Spinal cord (tissue), 10 donors: ENCODE measurements around the gene MMP17. TPM values are rescaled to one million over a fixed set of nuclear protein-coding genes. Genes with fewer than 3 reads are reported as not detected.

ENCODE experiments used
- DNase-seq, 6 donors: peaks; one replicate each; pipeline versions ENCODE4 v3.0.0 to v3.0.0-alpha.2; 2013 to 2015; ENCODE audit warnings: low spot score in 6 of 6, low read depth in 4 of 6
- H3K27ac ChIP-seq: one replicate; pipeline ENCODE4 v1.5.1; 2013; ENCODE audit warnings: low read depth, low read length, control low read depth
- H3K27me3 ChIP-seq: one replicate; pipeline ENCODE4 v1.6.1; 2013; ENCODE audit warnings: low read length; ENCODE audit not compliant: control insufficient read depth, insufficient read depth
- H3K36me3 ChIP-seq: one replicate; pipeline ENCODE4 v1.6.1; 2013; ENCODE audit warnings: low read length; ENCODE audit not compliant: control insufficient read depth, insufficient read depth
- H3K4me1 ChIP-seq: one replicate; pipeline ENCODE4 v1.6.1; 2013; ENCODE audit warnings: low read length; ENCODE audit not compliant: control insufficient read depth, insufficient read depth
- H3K4me3 ChIP-seq: one replicate; pipeline ENCODE4 v1.5.1; 2013; ENCODE audit warnings: low read depth, low read length, control low read depth
- H3K9me3 ChIP-seq: one replicate; pipeline ENCODE4 v1.6.1; 2013; ENCODE audit warnings: low read length; ENCODE audit not compliant: control insufficient read depth, insufficient read depth
- WGBS: methylation state at CpG from one replicate; pipeline ENCODE4 v1.1.5; 2013; ENCODE audit warnings: missing lambda C conversion rate; ENCODE audit not compliant: insufficient coverage; 5-methylcytosine and 5-hydroxymethylcytosine counted together
- long read RNA-seq, 4 donors: transcript quantifications; one replicate each; lab custom pipeline, GENCODE V29; 2026
- polyA plus RNA-seq, 2 donors: library from polyadenylated mRNA; unstranded; fragments of 120-200 nt; gene quantifications; one replicate each; pipeline ENCODE4 v1.2.1, GENCODE V29; 2013; ENCODE audit not compliant: insufficient read length in 2 of 2
- total RNA-seq, 2 donors: library from RNA; depleted of rRNA in 1 of 2; stranded (reverse); fragments of 120-200 nt in 1 of 2; fragments of >200 nt in 1 of 2; gene quantifications; one replicate each; pipeline versions ENCODE4 v1.2.3 to v1.2.4, GENCODE V29; 2013 to 2014
- donor health status: healthy.

Gene MMP17
- total RNA-seq (10 to 100 TPM; 16.5 to 22.8 TPM), polyA plus RNA-seq (10 to 100 TPM; 61.3 to 98.3 TPM)
- long read RNA-seq, donor 1, transcript MMP17-201 (10 exons, 2,411 nt), result major isoform, 11 of 36 reads
- long read RNA-seq, donor 1, partial matches to known transcripts, result 17 of 36 reads
- long read RNA-seq, donor 1, other reads (novel, unspliced or antisense), result 5 of 36 reads
- long read RNA-seq, donor 2, transcript MMP17-201 (10 exons, 2,411 nt), result major isoform, 5 of 10 reads
- long read RNA-seq, donor 2, partial matches to known transcripts, result 0 of 10 reads
- long read RNA-seq, donor 2, other reads (novel, unspliced or antisense), result 0 of 10 reads
- long read RNA-seq, donor 3, partial matches to known transcripts, result 0 of 6 reads
- long read RNA-seq, donor 3, other reads (novel, unspliced or antisense), result 0 of 6 reads
- long read RNA-seq, donor 4, partial matches to known transcripts, result 0 of 1 reads
- long read RNA-seq, donor 4, other reads (novel, unspliced or antisense), result 0 of 1 reads

DNA sequence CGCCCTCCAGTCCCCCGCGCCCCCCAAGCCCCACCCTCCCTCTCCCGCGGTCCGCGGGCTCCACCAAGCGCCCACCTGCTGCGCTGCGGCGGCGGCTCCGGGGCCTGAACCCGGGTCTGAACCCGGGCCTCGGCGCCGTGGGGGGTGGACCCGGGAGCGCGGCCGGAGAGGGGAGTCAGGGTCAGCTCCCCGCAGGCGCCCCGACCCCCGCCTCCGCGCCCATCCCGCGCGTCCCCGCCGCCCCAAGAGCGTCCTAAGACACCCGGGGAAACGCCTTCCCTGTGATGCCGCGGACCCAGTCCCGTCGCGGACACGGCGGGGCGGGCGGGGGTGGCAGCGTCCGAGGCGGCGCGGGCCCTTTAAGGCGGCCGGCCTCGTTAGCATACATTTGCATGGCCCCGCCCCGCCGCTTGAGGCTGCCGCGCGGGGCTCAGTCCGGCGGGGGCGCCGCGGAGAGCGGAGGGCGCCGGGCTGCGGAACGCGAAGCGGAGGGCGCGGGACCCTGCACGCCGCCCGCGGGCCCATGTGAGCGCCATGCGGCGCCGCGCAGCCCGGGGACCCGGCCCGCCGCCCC is at the start of gene MMP17:
Gene MMP17 (plus strand): TSS at position 433 of the 574 bp plus-strand sequence. CDS start 102 bp downstream, at position 535.
- peaks cover 6% of the 10 kb centered on the region for H3K36me3 ChIP-seq
- H3K27ac ChIP-seq, result peak within 1 kb of the TSS; percentile 67
- under 1% methylated on average over 83 of the region's 86 CpGs for WGBS
- no peaks in the 10 kb centered on the region for H3K9me3 ChIP-seq
- H3K4me1 ChIP-seq, result peaks cover 57% of the 10 kb centered on the region
- H3K27me3 ChIP-seq, result peaks cover 7% of the 10 kb centered on the region
- peak within 1 kb of the TSS; percentile 62 for H3K4me3 ChIP-seq
- DNase-seq, result peak in 3 of 6 donors; percentile 51 to 90 (median 89)

DNA sequence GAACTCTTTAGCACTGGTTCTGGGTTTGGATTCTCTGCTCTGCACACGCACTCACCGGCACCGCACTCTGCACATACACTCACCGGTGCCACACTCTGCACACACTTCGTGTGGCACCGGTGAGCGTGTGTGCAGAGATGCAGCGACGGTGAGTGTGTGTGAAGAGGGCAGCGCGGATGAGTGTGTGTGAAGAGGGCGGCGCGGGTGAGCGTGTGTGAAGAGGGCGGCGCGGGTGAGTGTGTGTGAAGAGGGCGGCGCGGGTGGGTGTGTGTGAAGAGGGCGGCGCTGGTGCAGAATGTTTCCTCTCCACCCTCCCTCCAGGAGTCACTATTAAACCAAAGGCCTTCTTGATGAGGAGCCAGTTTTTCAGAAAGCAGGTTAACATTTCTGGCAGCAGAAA is 49.2 kb upstream of the MMP17 start:
- H3K4me1 ChIP-seq, result peaks cover 8% of the 10 kb centered on the region
- 89% methylated on average over 15 of the region's 23 CpGs for WGBS
- DNase-seq, result no peak
- H3K27ac ChIP-seq, result no peak overlapping the region
- no peaks in the 10 kb centered on the region for H3K9me3 ChIP-seq
- peaks cover 28% of the 10 kb centered on the region for H3K36me3 ChIP-seq
- H3K27me3 ChIP-seq, result no peaks in the 10 kb centered on the region
- H3K4me3 ChIP-seq, result no peak overlapping the region

DNA sequence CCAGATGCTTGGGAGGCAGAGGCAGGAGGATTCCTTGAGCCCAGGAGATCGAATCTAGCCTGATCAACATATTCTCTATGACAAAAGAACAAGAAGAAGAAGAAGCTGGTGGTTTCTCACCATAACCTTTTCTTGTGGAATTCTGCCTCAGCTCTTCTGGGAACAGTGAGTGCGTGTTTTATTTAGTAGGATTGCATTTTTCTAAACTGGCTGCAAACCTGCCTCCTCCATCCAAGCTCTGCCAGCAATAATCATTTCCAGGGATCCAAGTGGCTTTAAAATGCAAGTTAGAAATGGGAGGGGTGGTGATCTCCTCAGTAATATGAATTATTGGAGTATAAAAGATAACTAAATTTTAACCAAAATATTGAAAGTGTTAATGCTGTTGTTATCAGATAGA is 46.1 kb upstream of the MMP17 start:
- no peak for DNase-seq
- Histone ChIP-seq H3K9me3 (no peaks in the 10 kb centered on the region), H3K27me3 (no peaks in the 10 kb centered on the region), H3K36me3 (peaks cover 45% of the 10 kb centered on the region), H3K4me1 (peaks cover 8% of the 10 kb centered on the region), H3K4me3 (no peak overlapping the region), H3K27ac (no peak overlapping the region)
- no CpG with 5 or more reads among the region's 2 CpGs for WGBS

DNA sequence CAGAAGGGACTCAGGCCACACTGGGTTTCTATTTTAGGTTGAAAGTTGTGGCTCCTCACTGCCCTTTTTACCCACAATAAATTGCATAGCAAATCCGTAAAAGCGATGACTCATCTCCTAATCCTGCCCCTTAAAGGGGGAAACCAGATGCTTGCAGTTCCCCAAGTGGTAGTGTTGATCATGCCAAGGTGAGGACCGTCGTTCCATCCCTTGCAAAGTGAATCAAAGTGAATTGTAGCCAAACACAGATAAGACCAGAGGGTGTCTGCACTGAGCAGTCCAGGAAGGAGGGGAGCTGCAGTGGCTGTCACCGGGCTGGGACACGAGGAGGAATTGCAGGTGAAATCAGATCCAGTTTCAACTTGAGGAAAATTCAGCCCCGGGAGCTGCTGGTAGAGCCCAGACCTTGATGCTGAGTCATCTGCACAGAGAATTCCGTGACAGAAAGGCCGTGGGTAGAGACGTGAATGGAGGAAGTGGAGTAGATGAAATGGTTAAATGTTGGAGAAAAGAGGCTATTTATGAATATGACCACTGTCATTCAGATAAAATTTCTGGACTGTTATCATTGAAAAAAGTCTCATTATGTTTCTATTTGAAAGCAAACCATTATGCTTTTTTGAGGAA is 44.2 kb upstream of the MMP17 start:
- peak overlapping the region; percentile 47 for H3K27ac ChIP-seq
- DNase-seq, result no peak
- WGBS, result 55% methylated on average over 8 of the region's 10 CpGs
- peaks cover 8% of the 10 kb centered on the region for H3K4me1 ChIP-seq
- no peaks in the 10 kb centered on the region for H3K27me3 ChIP-seq
- H3K9me3 ChIP-seq, result no peaks in the 10 kb centered on the region
- peaks cover 53% of the 10 kb centered on the region for H3K36me3 ChIP-seq
- no peak overlapping the region for H3K4me3 ChIP-seq

DNA sequence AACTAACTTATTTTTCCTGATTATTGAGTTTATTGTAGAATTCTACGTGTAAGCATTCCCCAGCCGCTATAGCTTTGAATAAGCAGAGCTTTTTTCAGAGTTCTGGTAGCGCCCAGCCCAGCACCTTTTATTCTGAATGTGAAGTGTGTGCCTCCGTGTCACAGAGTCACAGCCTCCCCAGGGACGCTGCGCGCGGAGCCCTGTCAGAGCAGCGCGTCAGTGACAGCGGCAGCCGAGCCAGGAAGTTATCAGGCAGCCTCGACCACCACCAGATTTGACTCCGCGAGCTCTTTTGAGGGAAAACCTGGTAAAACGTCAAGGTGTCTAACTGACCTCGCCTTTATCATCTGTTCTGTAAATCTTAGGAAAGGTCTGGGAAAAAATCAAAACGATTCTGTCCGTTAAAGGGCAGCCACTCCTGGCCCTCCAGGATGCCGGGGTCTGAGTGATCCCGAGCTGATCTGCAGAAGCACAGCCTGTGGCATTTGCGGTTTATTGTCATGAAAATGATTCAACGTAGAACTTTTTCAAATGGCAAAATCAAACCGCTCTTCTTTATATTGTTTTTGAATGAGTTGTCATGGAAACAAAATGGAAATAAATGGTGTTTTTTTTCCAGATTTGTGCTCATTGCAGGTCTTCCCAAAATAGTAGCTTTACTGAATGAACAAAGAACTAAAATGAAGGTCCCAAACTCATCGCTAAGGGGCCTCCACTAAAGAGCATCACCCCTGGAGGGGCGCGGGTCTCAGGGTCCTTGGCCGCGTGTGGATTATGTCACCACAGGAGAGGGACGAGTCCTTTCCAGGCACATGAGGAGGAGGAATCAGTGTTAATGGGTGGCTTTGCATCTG is 43.1 kb upstream of the MMP17 start:
- WGBS, result 65% methylated on average over 24 of the region's 30 CpGs
- no peak overlapping the region for H3K27ac ChIP-seq
- H3K9me3 ChIP-seq, result no peaks in the 10 kb centered on the region
- peaks cover 8% of the 10 kb centered on the region for H3K4me1 ChIP-seq
- no peaks in the 10 kb centered on the region for H3K27me3 ChIP-seq
- no peak overlapping the region for H3K4me3 ChIP-seq
- DNase-seq, result peak in 1 of 6 donors; percentile 28
- H3K36me3 ChIP-seq, result peaks cover 60% of the 10 kb centered on the region

DNA sequence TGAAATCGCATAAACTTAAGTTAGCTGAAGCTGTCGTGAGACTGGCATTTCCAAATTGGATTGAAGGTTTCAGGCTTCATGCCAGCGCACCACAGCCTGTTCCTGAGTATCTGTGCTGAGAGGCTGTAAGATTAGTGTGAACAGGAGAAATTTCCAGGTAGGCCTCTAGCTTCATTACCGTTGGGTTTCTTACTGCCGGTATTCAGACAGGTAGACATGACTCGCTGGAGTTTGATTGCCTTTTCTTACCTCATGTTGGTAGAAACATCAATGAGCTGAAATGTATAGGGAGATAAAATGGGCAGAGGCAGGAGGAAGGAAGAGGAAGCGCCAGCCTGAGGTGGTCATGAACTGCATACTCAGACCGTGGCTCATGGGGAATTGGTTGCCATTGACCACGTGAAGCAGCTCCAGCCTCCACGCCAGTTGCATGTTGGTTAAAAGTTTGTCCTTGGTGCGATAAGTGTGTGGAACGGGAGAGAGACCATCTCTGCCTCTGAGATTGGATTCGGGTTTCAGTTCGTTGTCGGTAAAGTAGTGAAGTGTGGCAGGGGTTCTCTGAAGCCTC is 42.3 kb upstream of the MMP17 start:
- Histone ChIP-seq H3K4me1 (peaks cover 8% of the 10 kb centered on the region), H3K36me3 (peaks cover 63% of the 10 kb centered on the region), H3K9me3 (no peaks in the 10 kb centered on the region), H3K27ac (no peak overlapping the region), H3K27me3 (no peaks in the 10 kb centered on the region), H3K4me3 (no peak overlapping the region)
- WGBS, result 94% methylated on average over 15 of the region's 15 CpGs
- DNase-seq, result peak in 1 of 6 donors; percentile 51

DNA sequence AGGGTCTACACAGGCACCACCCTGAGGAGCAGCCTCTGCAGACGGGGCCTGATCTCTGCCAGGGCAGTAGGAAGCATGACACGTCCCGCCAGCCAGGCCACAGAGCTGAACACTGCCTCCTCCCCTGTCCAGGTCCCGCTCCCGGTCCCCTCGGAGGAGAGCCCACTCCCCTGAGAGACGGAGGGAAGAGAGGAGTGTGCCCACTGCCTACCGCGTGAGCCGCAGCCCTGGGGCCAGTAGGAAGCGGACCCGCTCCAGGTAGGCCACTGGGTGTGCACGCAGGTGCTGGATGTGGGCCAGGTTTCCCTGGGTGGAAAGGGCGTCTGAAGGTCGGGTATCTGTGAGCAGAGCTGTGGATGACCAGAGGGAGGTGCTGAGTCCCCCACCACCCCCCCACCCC is 41.9 kb upstream of the MMP17 start:
- Histone ChIP-seq H3K4me1 (peaks cover 8% of the 10 kb centered on the region), H3K36me3 (peaks cover 67% of the 10 kb centered on the region), H3K9me3 (no peaks in the 10 kb centered on the region), H3K4me3 (no peak overlapping the region), H3K27me3 (no peaks in the 10 kb centered on the region), H3K27ac (no peak overlapping the region)
- no peak for DNase-seq
- 85% methylated on average over 8 of the region's 15 CpGs for WGBS

DNA sequence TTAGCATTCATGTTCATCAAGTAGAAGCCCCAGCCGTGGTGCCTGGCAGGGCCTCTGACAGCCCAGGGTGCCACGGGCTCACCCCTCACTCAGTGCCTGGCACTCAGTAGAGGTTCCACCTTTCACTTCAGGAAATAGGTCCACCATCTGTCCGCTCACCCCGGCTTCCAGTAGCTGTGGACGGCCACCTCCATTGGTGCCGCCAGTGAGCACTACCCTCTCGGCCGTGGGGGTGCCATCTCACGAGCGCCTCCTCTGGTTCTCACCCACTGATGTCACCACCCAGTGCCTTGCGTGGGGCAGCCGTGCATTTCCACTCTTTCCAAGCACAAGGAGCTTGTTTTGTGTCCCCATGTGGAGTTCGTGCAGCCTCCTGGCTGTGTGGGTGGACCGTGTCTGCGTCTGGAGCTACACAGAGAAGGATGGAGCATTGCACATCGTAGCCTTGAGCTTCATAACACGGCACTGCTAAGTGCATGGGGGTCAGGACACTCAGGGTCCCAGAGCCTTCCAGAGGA is 41.0 kb upstream of the MMP17 start:
- WGBS, result 91% methylated on average over 17 of the region's 17 CpGs
- Histone ChIP-seq H3K4me1 (peaks cover 8% of the 10 kb centered on the region), H3K27me3 (no peaks in the 10 kb centered on the region), H3K4me3 (no peak overlapping the region), H3K9me3 (no peaks in the 10 kb centered on the region), H3K27ac (no peak overlapping the region), H3K36me3 (peaks cover 70% of the 10 kb centered on the region)
- DNase-seq, result no peak

DNA sequence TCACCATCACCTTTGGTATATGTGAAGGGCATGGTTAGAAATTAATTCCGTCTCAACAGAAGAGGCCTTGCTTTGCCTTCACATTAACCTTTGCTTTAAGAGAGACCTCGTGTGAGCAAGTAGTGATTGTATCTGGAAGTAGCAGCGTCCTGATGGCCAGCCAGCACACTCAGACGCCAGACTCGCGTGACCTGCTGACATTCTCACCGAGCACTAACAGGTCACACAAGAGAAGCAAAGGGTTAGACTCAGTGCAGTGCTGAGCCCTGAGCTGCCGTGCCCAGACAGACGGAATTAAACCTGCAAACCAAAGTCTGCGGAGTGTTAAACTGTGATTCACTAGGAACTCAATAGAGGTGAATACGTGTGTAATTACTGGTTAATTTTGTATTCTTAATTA is 40.1 kb upstream of the MMP17 start:
- Histone ChIP-seq H3K27me3 (no peaks in the 10 kb centered on the region), H3K9me3 (no peaks in the 10 kb centered on the region), H3K4me1 (peaks cover 8% of the 10 kb centered on the region), H3K36me3 (peaks cover 70% of the 10 kb centered on the region), H3K27ac (no peak overlapping the region), H3K4me3 (no peak overlapping the region)
- WGBS, result 96% methylated on average over 8 of the region's 11 CpGs
- no peak for DNase-seq
